Mesothelial cell of epicardium (in vitro differentiated cells): ENCODE measurements around the gene EMILIN2. TPM values are rescaled to one million over a fixed set of nuclear protein-coding genes. Genes with fewer than 3 reads are reported as not detected.
A peak's percentile ranks its signal among the peaks of the same experiment; 100 is the strongest.
"Not testable (repeated sequence)": the region's sequence is repeated elsewhere in the genome, so short reads cannot be mapped to it uniquely, and the experiment has no call there.

Experiments used
- DNase-seq, 2 experiments: peaks; one replicate each; pipeline ENCODE4 v3.0.0; 2021; ENCODE audit warnings: low spot score in 2 of 2; ENCODE audit not compliant: unreplicated experiment in 2 of 2
- H3K27ac Mint-ChIP-seq: 2 replicates; pipeline ENCODE4 v1.8.0; 2021; ENCODE audit warnings: mixed read lengths
- H3K27me3 Mint-ChIP-seq: 2 replicates; pipeline ENCODE4 v1.8.0; 2021; ENCODE audit warnings: low read depth, mixed read lengths
- H3K36me3 Mint-ChIP-seq: 2 replicates; pipeline ENCODE4 v1.8.0; 2021; ENCODE audit warnings: mixed read lengths
- H3K4me1 Mint-ChIP-seq: 2 replicates; pipeline ENCODE4 v1.8.0; 2021; ENCODE audit warnings: mixed read lengths
- H3K4me3 Mint-ChIP-seq: 2 replicates; pipeline ENCODE4 v1.8.0; 2021; ENCODE audit warnings: mild to moderate bottlenecking, moderate library complexity, mixed read lengths
- H3K9me3 Mint-ChIP-seq: 2 replicates; pipeline ENCODE4 v1.8.0; 2021; ENCODE audit warnings: mixed read lengths
- CTCF ChIP-seq: fragments of 200-600 bp; sonication (generic); IDR thresholded peaks from one replicate; pipeline ENCODE4 v1.5.0; 2021; ENCODE audit warnings: antibody characterized with exemption; ENCODE audit not compliant: unreplicated experiment
- total RNA-seq: library from RNA; stranded (reverse); gene quantifications from 3 replicates; pipeline ENCODE4 v1.2.1, GENCODE V29; 2021

EMILIN2 gene
- total RNA-seq, 1 donor from 2014 or later = 30.2 TPM

- H3K4me3 Mint-ChIP-seq = peak overlapping the region; percentile 79
- H3K27ac Mint-ChIP-seq = peak overlapping the region; percentile 21
- peaks cover 65% of the 10 kb centered on the region for H3K27me3 Mint-ChIP-seq
- no peak for DNase-seq
- TF ChIP-seq CTCF = no peak
- no peaks in the 10 kb centered on the region for H3K36me3 Mint-ChIP-seq
- H3K4me1 Mint-ChIP-seq = peaks cover 19% of the 10 kb centered on the region
- no peaks in the 10 kb centered on the region for H3K9me3 Mint-ChIP-seq
Measured at GRCh38 chr18:2848247-2849246, 1.7 kb downstream of the EMILIN2 start.

- H3K4me1 Mint-ChIP-seq = peaks cover 39% of the 10 kb centered on the region
- TF ChIP-seq CTCF = no peak
- no peaks in the 10 kb centered on the region for H3K9me3 Mint-ChIP-seq
- no peak overlapping the region for H3K27ac Mint-ChIP-seq
- H3K27me3 Mint-ChIP-seq = peaks cover 52% of the 10 kb centered on the region
- no peak overlapping the region for H3K4me3 Mint-ChIP-seq
- no peaks in the 10 kb centered on the region for H3K36me3 Mint-ChIP-seq
- no peak for DNase-seq
Measured at GRCh38 chr18:2850816-2851215, 4.0 kb downstream of the EMILIN2 start.

- Mint-ChIP-seq H3K27ac (no peak overlapping the region), H3K4me1 (peaks cover 40% of the 10 kb centered on the region), H3K36me3 (no peaks in the 10 kb centered on the region), H3K27me3 (peaks cover 43% of the 10 kb centered on the region), H3K9me3 (no peaks in the 10 kb centered on the region), H3K4me3 (no peak overlapping the region)
- no peak for DNase-seq
- TF ChIP-seq CTCF = no peak
Measured at GRCh38 chr18:2851771-2852170, 5.0 kb downstream of the EMILIN2 start.

GRCh38 chr18:2852460-2852859, 5.7 kb downstream of the EMILIN2 start:
- DNase-seq, H3K27ac Mint-ChIP-seq: not testable (repeated sequence)

GRCh38 chr18:2853173-2853925, 6.5 kb downstream of the EMILIN2 start:
- peak overlapping the region; percentile 26 for H3K27ac Mint-ChIP-seq
- no peaks in the 10 kb centered on the region for H3K9me3 Mint-ChIP-seq
- no peaks in the 10 kb centered on the region for H3K36me3 Mint-ChIP-seq
- no peak for DNase-seq
- no peak overlapping the region for H3K4me3 Mint-ChIP-seq
- peaks cover 45% of the 10 kb centered on the region for H3K4me1 Mint-ChIP-seq
- TF ChIP-seq CTCF = no peak
- peaks cover 36% of the 10 kb centered on the region for H3K27me3 Mint-ChIP-seq

More at GRCh38 chr18:2852460-2852859, 5.7 kb downstream of the EMILIN2 start:
- Mint-ChIP-seq H3K27me3 (peaks cover 42% of the 10 kb centered on the region), H3K4me1 (peaks cover 47% of the 10 kb centered on the region)
- not testable (repeated sequence) for H3K36me3 Mint-ChIP-seq, H3K4me3 Mint-ChIP-seq, H3K9me3 Mint-ChIP-seq
